ENCODE results near the gene UPK3BL1.
"Not testable (repeated sequence)": the region's sequence is repeated elsewhere in the genome, so short reads cannot be mapped to it uniquely, and the experiment has no call there.

DNA sequence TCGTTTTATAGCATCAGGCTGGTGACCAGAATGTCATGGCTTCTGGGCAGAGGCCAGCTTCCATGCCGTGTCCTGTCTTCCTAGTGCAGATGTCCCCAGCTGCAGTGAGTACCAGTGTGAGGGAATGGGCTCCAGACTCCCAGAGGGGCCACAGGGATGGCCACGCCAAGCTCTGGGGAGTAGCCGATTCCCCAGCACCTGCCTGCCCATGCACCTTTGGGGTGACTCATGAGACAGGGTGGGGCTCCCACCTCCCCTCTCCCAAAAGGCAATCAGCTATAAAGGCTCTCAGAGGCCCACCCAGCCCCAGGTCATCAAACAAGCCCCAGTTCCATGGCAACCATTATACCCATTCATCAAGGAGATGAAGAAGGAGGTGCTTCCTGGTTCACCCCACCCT, 7.3 kb upstream of the UPK3BL1 start, which contains the start of gene SPDYE2B:
- not testable (repeated sequence) for TF ChIP-seq TAF1 (IDR thresholded peaks at IDR 0.05; ENCODE audit: low read depth); EP300 (IDR thresholded peaks at IDR 0.05; ENCODE audit: borderline replicate concordance); CEBPB (IDR thresholded peaks at IDR 0.05); TEAD4 (IDR thresholded peaks at IDR 0.05); FOXM1 (IDR thresholded peaks at IDR 0.05; ENCODE audit: borderline replicate concordance, low read depth); RAD21 (IDR thresholded peaks at IDR 0.05; ENCODE audit: low read depth); YY1 (IDR thresholded peaks at IDR 0.05; ENCODE audit: low read depth)
- TF ChIP-seq, protein P1, sequence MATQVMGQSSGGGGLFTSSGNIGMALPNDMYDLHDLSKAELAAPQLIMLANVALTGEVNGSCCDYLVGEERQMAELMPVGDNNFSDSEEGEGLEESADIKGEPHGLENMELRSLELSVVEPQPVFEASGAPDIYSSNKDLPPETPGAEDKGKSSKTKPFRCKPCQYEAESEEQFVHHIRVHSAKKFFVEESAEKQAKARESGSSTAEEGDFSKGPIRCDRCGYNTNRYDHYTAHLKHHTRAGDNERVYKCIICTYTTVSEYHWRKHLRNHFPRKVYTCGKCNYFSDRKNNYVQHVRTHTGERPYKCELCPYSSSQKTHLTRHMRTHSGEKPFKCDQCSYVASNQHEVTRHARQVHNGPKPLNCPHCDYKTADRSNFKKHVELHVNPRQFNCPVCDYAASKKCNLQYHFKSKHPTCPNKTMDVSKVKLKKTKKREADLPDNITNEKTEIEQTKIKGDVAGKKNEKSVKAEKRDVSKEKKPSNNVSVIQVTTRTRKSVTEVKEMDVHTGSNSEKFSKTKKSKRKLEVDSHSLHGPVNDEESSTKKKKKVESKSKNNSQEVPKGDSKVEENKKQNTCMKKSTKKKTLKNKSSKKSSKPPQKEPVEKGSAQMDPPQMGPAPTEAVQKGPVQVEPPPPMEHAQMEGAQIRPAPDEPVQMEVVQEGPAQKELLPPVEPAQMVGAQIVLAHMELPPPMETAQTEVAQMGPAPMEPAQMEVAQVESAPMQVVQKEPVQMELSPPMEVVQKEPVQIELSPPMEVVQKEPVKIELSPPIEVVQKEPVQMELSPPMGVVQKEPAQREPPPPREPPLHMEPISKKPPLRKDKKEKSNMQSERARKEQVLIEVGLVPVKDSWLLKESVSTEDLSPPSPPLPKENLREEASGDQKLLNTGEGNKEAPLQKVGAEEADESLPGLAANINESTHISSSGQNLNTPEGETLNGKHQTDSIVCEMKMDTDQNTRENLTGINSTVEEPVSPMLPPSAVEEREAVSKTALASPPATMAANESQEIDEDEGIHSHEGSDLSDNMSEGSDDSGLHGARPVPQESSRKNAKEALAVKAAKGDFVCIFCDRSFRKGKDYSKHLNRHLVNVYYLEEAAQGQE (IDR thresholded peaks at IDR 0.05; ENCODE audit: low read depth) = not testable (repeated sequence)
- TF ChIP-seq, protein P2, sequence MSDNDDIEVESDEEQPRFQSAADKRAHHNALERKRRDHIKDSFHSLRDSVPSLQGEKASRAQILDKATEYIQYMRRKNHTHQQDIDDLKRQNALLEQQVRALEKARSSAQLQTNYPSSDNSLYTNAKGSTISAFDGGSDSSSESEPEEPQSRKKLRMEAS (IDR thresholded peaks at IDR 0.05) = not testable (repeated sequence)

Measured in Ishikawa (cell line).